Endodermal cell (in vitro differentiated cells): ENCODE results near the gene PRSS36. TPM values are rescaled to one million over a fixed set of nuclear protein-coding genes. Genes with fewer than 3 reads are reported as not detected.
A peak's percentile ranks its signal among the peaks of the same experiment; 100 is the strongest.
"Not testable (repeated sequence)": the region's sequence is repeated elsewhere in the genome, so short reads cannot be mapped to it uniquely, and the experiment has no call there.

ENCODE experiments used
- DNase-seq: peaks from one replicate; pipeline ENCODE4 v3.0.0-alpha.2; 2017
- H3K27ac ChIP-seq: 2 replicates; pipeline ENCODE4 v1.5.1; 2013; ENCODE audit warnings: mild to moderate bottlenecking, low read depth, low read length, moderate library complexity
- H3K27me3 ChIP-seq: 2 replicates; pipeline ENCODE4 v1.6.1; 2013; ENCODE audit warnings: mild to moderate bottlenecking, low read length, moderate library complexity; ENCODE audit not compliant: insufficient read depth, control insufficient read depth, poor library complexity, severe bottlenecking
- H3K36me3 ChIP-seq: 2 replicates; pipeline ENCODE4 v1.7.0; 2013; ENCODE audit warnings: mild to moderate bottlenecking, low read length, moderate library complexity; ENCODE audit not compliant: control insufficient read depth, insufficient read depth
- H3K4me1 ChIP-seq: one replicate; pipeline ENCODE4 v1.7.0; 2013; ENCODE audit warnings: low read length; ENCODE audit not compliant: control insufficient read depth, insufficient read depth
- H3K4me3 ChIP-seq: 2 replicates; pipeline ENCODE4 v1.5.1; 2013; ENCODE audit warnings: mild to moderate bottlenecking, low read length, moderate library complexity
- H3K9ac ChIP-seq: 2 replicates; pipeline ENCODE4 v1.6.1; 2013; ENCODE audit warnings: mild to moderate bottlenecking, low read length, moderate library complexity; ENCODE audit not compliant: poor library complexity, severe bottlenecking; ENCODE audit errors: extremely low read depth
- H3K9me3 ChIP-seq: 2 replicates; pipeline ENCODE4 v1.6.1; 2013; ENCODE audit warnings: mild to moderate bottlenecking, low read length, moderate library complexity; ENCODE audit not compliant: control insufficient read depth
- H3K27ac Mint-ChIP-seq: 2 replicates; pipeline ENCODE4 v1.8.0; 2020; ENCODE audit warnings: mixed read lengths
- H3K27me3 Mint-ChIP-seq: 2 replicates; pipeline ENCODE4 v1.8.0; 2021; ENCODE audit warnings: mild to moderate bottlenecking, mixed read lengths; ENCODE audit not compliant: insufficient read depth
- H3K36me3 Mint-ChIP-seq: 2 replicates; pipeline ENCODE4 v1.8.0; 2020; ENCODE audit warnings: low read depth, mixed read lengths
- H3K4me1 Mint-ChIP-seq: 2 replicates; pipeline ENCODE4 v1.8.0; 2020; ENCODE audit warnings: mixed read lengths
- H3K4me3 Mint-ChIP-seq: 2 replicates; pipeline ENCODE4 v1.8.0; 2020; ENCODE audit warnings: mild to moderate bottlenecking, moderate library complexity, mixed read lengths
- H3K9me3 Mint-ChIP-seq: 2 replicates; pipeline ENCODE4 v1.8.0; 2020; ENCODE audit warnings: mild to moderate bottlenecking, mixed read lengths
- CTCF ChIP-seq: fragments of 200-600 bp; sonication (generic); conservative IDR thresholded peaks from 2 replicates; pipeline ENCODE4 v1.5.0; 2021; ENCODE audit warnings: antibody characterized with exemption, mild to moderate bottlenecking
- WGBS, 2 experiments: methylation state at CpG; one replicate each; pipeline versions ENCODE4 v1.1.5 to v1.1.7; 2013; ENCODE audit warnings: missing lambda C conversion rate in 2 of 2, mixed read lengths in 1 of 2; ENCODE audit not compliant: insufficient coverage in 1 of 2, insufficient read length in 1 of 2; 5-methylcytosine and 5-hydroxymethylcytosine counted together
- total RNA-seq, 2 donors: library from RNA; stranded (reverse); fragmentation: NEBNext Ultra II Directional in 1 of 2; extraction: Animal tissue kit (Norgen Biotek cat#: 25700) in 1 of 2; gene quantifications; 2 replicates in 1 of 2; 3 replicates in 1 of 2; pipeline ENCODE4 v1.2.1, GENCODE V29; 2021

The PRSS36 gene
- total RNA-seq, 2 donors from 2014 or later = 0.22 to 0.71 TPM

GRCh38 chr16:31179747-31180459, 30.0 kb upstream of the PRSS36 start, which contains the start of gene FUS:
Gene FUS (plus strand): TSS chr16:31180139. CDS start chr16:31180215, 76 bp downstream.
- H3K9me3 Mint-ChIP-seq = no peaks in the 10 kb centered on the region
- no peak for TF ChIP-seq CTCF
- Histone ChIP-seq H3K9ac (peak within 1 kb of the TSS; percentile 96), H3K27ac (peak within 1 kb of the TSS; percentile 99), H3K4me3 (peak within 1 kb of the TSS; percentile 97), H3K4me1 (no peaks in the 10 kb centered on the region), H3K36me3 (peaks cover 36% of the 10 kb centered on the region), H3K27me3 (no peaks in the 10 kb centered on the region), H3K9me3 (no peaks in the 10 kb centered on the region)
- 0 to 1% methylated on average over 18 to 69 of the region's 69 CpGs for WGBS, 2 experiments
- no peaks in the 10 kb centered on the region for H3K27me3 Mint-ChIP-seq
- DNase-seq = peak; percentile 93
- H3K4me1 Mint-ChIP-seq = peaks cover 27% of the 10 kb centered on the region
- peak within 1 kb of the TSS; percentile 94 for H3K4me3 Mint-ChIP-seq
- peak within 1 kb of the TSS; percentile 100 for H3K27ac Mint-ChIP-seq
- H3K36me3 Mint-ChIP-seq = peaks cover 39% of the 10 kb centered on the region

DNA sequence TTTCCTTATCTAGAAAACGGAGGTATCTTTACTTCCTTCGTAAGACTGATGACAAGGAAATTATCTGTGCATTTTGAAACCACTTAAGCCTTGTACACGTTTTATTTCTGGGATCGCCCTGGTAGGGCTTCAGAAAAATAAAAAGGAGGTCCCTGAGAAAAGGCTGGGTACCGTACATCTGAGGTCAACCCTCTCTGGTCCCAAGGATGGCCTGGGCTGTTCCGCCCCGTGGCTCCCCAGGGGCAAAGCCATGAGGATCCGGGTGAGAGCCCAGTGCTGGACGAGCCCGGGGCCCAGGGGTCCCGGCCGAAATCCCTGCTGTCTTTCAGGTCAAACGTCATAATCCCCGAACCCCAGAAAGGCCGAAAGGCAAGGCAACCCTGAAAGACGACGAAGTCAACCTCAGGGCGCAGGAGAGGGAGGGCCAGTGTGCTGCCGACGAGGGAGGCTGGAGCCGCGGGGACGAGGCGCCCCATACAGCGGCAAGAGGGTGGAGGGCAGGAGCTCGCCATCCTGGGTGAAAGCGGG, 29.4 kb upstream of the PRSS36 start:
- Histone ChIP-seq H3K9ac (peak overlapping the region; percentile 96), H3K9me3 (no peaks in the 10 kb centered on the region), H3K27ac (peak overlapping the region; percentile 99), H3K4me3 (peak overlapping the region; percentile 97), H3K4me1 (no peaks in the 10 kb centered on the region), H3K36me3 (peaks cover 31% of the 10 kb centered on the region), H3K27me3 (no peaks in the 10 kb centered on the region)
- DNase-seq = no peak
- peak overlapping the region; percentile 94 for H3K4me3 Mint-ChIP-seq
- WGBS, 2 experiments = 8 to 13% methylated on average over 18 to 27 of the region's 27 CpGs
- peaks cover 24% of the 10 kb centered on the region for H3K4me1 Mint-ChIP-seq
- no peaks in the 10 kb centered on the region for H3K27me3 Mint-ChIP-seq
- H3K36me3 Mint-ChIP-seq = peaks cover 34% of the 10 kb centered on the region
- H3K27ac Mint-ChIP-seq = peak overlapping the region; percentile 100
- no peak for TF ChIP-seq CTCF
- no peaks in the 10 kb centered on the region for H3K9me3 Mint-ChIP-seq

DNA sequence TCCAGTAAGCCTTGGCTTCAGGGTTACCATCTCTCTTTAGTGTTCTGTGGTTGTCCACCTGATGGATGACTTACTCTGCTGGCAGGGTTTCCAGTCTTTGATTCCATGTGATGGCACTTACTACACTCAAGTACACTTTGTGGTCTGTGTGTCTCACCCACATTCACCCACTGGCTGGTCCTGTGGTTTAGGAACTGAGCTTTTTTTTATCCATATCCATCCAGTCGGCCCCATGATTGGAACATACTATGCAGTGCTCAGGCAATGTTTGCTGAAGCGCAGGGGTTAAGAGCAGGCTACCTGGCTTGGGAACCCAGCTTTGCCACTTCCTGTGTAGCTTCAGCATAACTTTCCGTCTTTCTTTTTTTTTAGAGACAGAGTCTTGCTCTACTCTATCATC, 27.3 kb upstream of the PRSS36 start:
- Histone ChIP-seq H3K36me3 (peaks cover 9% of the 10 kb centered on the region), H3K27me3 (no peaks in the 10 kb centered on the region), H3K9ac (no peak overlapping the region), H3K27ac (no peak overlapping the region), H3K4me3 (no peak overlapping the region), H3K9me3 (no peaks in the 10 kb centered on the region), H3K4me1 (no peaks in the 10 kb centered on the region)
- Mint-ChIP-seq H3K27ac (no peak overlapping the region), H3K27me3 (no peaks in the 10 kb centered on the region), H3K9me3 (no peaks in the 10 kb centered on the region), H3K4me3 (no peak overlapping the region), H3K4me1 (peaks cover 8% of the 10 kb centered on the region), H3K36me3 (peaks cover 12% of the 10 kb centered on the region)
- DNase-seq = no peak
- TF ChIP-seq CTCF = no peak
- WGBS, 2 experiments = 75 to 86% methylated on average over 3 of the region's 3 CpGs

DNA sequence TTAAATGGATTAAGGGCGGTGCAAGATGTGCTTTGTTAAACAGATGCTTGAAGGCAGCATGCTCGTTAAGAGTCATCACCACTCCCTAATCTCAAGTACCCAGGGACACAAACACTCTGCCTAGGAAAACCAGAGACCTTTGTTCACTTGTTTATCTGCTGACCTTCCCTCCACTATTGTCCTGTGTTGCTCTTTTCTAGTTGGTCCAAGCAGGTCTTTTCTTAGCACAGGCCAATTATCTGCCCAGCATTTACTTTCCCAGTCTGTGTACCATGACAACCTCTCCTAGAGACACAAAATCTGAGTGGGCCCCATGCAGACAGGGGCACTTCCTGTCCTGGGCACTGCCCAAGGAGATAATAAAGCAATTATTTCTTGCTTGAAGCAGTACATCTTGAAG, 20.2 kb upstream of the PRSS36 start:
- H3K9me3 ChIP-seq, DNase-seq, H3K4me1 ChIP-seq, H3K4me3 Mint-ChIP-seq, H3K36me3 Mint-ChIP-seq, H3K36me3 ChIP-seq, H3K4me1 Mint-ChIP-seq, H3K9ac ChIP-seq, H3K4me3 ChIP-seq, H3K9me3 Mint-ChIP-seq, H3K27me3 Mint-ChIP-seq, H3K27me3 ChIP-seq: not testable (repeated sequence)
- H3K27ac ChIP-seq = peak overlapping the region; percentile 61
- H3K27ac Mint-ChIP-seq = peak overlapping the region; percentile 44
- WGBS, 2 experiments = no CpG with 5 or more reads among the region's 2 CpGs
